GM18907 (cell line): ENCODE measurements around the gene C6orf47.
A peak's percentile ranks its signal among the peaks of the same experiment; 100 is the strongest.

Experiments used
- ATAC-seq: cut with Tn5 transposase; IDR thresholded peaks from one replicate; pipeline ENCODE4 v1.9.1; 2021; ENCODE audit warnings: mild to moderate bottlenecking, moderate library complexity; ENCODE audit not compliant: unreplicated experiment

C6orf47 gene

DNA sequence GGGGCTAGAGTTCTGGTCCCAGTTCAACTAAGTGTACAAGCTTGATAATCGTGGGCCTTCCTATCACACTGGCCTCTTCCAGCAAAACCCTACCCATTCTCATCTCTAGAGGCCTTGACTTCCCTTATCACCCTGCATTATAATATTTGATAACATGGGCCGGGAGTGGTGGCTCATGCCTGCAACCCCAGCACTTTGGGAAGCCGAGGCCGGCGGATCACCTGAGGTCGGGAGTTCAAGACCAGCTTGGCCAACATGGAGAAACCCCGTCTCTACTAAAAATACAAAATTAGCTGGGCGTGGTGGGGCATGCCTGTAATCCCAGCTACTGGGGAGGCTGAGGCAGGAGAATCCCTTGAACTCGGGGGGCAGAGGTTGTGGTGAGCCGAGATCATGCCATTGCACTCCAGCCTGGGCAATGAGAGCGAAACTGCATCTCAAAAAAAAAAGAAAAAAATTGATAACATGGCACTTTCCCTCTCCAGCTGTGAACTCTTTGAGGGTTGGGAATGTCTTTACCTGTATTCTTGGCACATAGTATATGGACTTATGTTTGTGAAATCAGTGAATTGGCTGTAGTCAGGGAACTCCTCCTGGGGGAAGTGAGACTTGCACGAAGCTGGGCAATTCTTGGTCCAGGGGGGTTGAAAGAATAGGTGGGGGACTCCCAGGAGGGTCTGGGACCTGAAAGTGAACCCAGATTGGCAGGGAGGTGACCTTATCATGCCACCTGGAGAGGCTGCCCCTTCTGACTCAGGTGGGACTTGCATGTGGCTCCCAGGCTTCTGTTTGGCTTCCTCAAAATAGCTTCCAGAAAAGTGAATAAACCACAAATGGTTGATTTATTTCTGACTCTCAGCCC is 915 bp upstream of the C6orf47 start:
- ATAC-seq = no peak

GRCh38 chr6:31659649-31660380 is 763 bp downstream of the C6orf47 start:
- ATAC-seq = no peak

- ATAC-seq = no peak
Observed at GRCh38 chr6:31658983-31659648, 1.5 kb downstream of the C6orf47 start.

DNA sequence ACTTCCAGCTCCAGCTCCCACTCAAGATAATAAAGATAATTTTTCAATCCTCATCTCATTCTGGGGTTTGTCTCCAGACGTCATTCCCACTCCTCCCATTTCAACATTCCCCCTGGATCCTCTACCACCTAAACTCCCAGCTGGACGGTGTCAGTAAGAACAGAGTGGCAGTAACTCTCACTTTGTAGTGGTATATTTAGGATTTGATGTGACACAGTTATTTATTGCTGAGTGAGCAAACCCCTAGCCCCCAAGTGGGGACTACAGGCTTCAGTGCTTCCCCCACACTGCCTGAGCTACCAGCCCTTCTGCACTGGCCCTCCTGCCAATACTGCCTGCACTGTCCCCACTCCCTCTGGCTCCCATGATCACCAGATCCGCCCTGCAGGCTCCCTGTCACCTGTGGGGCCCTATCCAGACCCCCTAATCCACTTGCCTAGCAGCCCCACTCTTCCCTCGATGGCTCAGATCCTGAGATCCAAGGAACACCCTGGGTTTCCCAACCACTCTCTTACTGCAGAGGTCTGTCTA is 2.4 kb downstream of the C6orf47 start:
- no peak for ATAC-seq

DNA sequence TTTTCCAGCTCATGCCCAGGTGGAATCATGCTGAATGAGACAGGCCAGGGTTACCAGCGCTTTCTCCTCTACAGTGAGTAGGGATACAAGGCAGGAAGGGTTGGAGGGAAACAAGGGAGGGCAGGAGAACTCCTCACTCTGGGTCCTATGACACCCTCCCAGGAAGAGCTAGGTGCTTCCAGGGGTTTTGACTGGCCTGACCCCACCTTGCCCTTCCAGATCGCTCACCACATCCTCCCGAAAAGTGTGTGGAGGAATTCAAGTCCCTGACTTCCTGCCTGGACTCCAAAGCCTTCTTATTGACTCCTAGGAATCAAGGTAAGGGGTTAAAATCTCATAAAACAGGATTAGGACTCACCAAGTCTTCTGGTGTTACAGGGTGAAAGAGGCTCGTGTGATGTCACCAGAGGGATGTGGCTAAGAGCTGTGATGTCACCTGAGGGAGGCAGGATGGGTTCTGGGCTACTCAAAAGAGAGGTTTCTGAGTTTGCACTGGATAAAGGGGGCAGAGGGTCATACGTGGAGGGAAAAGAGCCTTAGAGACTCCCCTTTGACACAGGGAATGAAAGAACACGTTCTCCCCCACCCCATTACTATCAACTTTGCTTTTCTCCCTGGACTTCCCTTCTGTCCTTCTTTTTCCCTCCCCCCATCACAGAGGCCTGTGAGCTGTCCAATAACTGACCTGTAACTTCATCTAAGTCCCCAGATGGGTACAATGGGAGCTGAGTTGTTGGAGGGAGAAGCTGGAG is 3.0 kb downstream of the C6orf47 start:
- no peak for ATAC-seq

DNA sequence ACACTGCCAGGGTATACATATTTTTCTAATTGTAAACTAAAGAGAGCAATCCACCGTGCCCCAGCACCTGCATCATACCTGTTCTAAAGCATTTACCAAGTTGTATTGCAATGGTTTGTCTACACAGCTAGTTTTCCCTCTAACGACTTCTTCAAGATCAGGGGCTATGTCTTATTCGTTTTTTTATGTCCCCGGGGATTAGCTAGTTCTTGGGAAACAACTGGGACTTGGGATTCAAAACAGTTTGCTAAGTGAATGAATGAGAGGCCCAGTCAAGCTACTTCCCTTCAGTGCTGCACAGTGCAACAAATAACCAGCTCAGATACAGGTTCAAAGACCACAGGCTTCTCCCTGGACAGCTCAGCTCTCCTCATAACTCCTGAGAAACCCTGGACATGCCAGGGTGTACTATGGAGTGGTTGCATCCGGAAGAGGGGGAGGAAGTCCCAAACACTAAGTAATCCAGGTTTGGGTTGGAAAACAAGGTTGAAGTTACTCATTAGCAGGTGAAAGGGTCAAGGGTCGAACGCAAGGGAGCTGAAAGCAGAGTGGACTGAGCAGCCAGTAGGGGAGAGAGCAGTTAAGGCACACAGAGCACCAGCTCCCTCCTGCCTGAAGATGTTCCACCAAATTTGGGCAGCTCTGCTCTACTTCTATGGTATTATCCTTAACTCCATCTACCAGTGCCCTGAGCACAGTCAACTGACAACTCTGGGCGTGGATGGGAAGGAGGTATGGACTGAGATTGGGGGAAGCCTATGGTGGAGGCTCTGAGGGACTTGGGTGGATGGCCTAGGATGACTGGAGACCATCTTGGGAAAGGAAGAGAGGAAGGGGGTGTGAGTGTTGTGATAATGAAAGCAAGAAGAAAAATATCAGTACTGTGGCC is 5.0 kb downstream of the C6orf47 start, which contains the start of gene APOM:
TSS of gene APOM (plus strand) at position 546 of the 889 bp plus-strand sequence. CDS start at position 619, 73 bp downstream.
- ATAC-seq = no peak

DNA sequence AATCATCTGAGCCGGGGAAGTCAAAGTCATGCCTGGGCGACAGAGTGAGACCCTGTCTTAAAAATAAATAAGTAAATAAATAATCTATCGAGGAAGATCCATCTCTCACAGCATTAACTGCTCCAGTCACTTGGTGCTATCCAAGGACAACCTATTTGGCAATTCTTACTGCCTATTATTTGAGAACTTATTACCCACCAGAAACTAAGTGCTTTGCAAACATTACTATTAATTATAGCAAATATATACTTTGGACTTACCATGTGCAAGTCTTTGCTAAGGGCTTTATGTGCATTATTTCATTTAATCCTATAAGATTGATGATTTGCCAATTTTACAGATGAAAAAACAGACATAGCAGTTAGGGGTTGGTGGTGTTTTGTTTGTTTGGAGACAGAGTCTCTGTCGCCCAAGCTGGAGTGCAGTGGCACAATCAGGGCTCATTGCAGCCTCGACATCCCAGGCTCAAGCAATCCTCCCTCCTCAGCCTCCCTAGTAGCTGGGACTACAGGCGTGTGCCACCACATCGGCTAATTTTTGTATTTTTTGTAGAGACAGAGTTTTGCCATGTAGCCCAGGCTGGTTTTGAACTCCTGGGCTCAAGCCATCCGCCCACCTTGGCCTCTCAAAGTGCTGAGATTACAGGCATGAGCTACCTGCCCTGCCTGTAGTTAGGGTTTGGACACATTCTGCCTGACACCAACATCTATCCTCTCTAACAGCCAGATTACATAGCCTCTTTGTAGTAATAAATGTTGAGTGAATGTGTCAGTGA is 5.8 kb downstream of the C6orf47 start:
- no peak for ATAC-seq

DNA sequence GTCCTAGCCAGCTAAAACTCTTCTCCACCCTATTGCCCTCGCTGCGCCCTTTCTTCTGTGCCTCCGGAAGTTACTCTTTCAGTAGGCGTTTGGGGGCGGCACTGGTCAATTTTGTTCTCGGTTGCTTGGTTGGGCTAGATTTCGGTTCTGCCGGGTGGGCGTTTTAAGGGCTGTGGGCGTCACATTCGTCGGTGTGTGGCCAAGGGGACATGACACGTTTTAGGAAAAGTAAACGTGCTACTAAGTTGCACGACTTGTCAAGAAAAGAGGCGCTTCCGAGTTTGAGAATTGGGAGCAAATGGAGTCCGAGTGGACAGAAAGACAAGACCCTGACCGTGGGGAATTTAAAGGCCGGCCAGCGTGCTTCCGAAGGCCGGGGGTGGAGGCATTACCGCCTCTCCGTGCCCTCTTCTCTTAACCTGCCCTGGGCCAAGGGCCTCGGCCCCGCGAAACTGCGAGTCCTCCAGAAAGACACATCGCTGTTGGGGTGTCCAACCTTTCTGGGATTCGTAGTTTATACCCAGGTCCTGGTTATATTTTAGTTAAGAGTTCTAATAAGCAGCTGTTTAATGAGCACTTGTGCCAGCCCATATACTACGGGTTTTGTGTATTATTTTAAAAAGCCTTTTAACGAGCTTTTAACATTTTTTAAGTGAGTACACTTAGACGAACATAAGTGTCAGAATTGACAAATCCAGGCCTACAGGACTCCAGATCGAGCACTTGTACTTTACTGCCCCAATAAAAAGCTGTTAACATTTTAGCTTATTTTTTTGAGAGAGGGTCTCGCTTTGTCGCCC is 7.5 kb downstream of the C6orf47 start:
- ATAC-seq = peak; percentile 58

DNA sequence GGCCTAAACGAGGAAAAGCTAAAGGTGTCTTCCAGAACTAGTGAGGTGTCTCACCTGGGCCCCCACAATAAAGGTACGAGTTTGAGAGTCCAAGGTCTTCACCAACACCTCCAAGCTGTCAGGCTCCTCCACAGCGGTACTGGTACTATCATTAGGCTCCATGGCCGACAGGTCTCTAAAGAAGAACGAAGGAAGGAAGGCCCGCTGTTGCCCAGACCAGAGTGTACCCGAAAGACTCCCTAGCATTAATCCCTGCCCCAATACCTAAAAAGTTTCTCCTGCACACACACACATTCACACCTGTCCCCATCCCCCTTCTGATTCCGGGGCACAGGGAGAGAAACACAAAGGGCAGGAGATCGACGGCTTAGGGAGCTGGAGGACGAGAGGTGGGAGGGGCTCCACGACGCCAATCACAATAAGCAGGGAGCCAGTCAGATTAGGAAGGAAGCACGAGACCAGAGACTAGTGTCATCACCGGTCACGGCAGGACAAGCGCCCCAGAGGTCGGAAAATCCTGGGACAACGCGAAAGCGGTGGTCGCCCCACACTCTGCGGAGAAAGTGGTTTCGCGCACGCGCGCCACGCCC is 8.9 kb downstream of the C6orf47 start:
- ATAC-seq = peak; percentile 36

GRCh38 chr6:31645325-31645724 is 15.3 kb downstream of the C6orf47 start:
- ATAC-seq = no peak

GRCh38 chr6:31643818-31644454 is 16.6 kb downstream of the C6orf47 start:
- ATAC-seq = no peak

DNA sequence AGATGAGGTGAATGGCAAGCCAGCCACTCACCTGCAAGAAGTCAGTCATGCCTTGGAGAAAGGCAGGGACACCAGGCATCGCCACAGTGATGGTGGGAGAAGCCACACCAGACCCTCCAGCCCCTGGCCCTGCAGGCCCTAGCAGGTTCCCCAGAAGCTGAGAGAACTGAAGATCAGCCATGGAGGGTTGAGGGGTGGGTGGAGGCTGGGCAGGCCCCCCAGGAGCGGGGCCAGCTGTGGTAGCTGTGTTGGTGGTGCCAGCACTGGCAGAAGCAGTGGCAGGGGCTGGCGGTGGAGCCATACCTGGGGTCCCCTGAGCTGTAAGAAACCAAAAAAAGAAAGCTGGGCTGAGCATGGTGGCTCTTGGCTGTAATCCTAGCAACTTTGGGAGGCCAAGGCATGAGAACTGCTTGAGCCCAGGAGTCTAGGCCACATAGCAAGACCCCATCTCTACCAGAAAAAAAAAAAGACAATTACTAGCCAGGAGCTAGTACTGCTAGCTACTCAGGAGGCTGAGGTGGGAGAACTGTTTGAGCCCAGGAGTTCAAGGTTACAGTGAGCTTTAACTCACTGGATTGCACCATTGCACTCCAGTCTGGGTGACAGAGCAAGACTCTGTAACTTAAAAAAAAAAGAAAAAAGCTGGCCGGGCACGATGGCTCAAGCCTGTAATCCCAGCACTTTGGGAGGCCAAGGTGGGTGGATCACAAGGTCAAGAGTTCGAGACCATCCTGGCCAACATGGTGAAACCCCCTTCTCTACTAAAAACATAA is 17.6 kb downstream of the C6orf47 start:
- ATAC-seq = no peak

DNA sequence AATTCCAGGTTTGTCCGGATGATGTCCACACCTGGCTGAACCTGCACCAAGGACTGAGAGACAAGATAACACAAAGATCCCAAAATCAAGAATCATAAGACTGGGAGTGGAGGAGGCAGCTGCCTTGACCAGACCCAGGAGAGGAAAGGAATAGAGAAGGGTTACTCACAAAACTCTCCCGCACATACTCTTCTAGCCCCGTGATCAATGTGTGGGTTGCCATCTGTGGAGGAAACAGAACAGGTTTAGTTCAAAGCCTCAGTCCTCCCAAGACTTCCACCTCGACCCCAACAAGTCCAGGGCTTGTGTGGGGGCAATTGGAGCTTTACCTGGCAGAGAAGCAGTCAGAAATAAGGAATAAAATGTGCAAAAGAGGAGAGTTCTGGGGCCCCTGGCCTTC is 19.2 kb downstream of the C6orf47 start:
- no peak for ATAC-seq

DNA sequence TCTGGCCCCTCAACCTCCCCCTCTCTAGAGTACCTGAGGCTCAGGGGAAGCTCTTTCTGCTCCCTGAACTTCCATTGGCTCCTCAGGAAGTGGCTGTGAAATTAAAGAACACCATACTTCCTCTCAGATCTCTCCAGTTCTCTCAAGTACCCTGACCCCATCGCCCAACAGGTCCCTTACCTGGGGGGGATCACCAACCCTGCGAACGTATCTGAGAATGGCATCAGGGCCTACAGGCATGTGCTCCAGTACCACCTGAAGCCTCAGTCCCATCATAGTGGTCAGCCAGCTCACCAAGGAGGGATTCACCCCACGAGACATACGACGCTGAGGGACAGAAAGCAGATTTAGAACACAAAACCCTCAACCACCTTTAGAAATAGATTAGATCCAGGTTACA is 20.0 kb downstream of the C6orf47 start:
- no peak for ATAC-seq

- no peak for ATAC-seq
Observed at GRCh38 chr6:31639449-31639861, 21.1 kb downstream of the C6orf47 start.

DNA sequence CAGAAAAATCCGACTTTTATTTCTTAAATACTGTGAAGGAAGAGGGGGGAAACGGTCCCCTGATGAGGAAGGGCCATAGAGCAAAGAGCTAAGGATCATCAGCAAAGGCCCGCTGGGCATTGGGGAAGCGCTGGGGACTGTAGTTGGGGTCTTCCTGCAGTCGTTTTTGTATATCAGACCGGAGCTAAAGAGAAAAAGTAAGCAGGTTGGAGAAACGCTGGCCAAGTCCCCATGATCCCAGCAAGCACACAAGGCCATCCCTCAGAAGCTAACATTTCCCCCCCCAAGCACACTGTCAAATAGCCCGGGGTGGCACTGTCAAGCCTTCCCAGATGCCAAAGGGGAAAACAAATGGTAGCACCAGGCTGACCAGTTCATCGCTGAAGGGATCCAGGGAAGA is 21.5 kb downstream of the C6orf47 start:
- ATAC-seq = no peak
